ENCODE data around the gene FATE1.

The FATE1 gene

GRCh38 chrX:151704041-151704663, 11.7 kb upstream of the FATE1 start:
- DNase-seq: no peak

- DNase-seq: no peak
Measured at GRCh38 chrX:151708821-151709220, 7.0 kb upstream of the FATE1 start.

GRCh38 chrX:151710457-151710856, 5.4 kb upstream of the FATE1 start:
- DNase-seq: no peak

- DNase-seq: no peak
Measured at GRCh38 chrX:151711154-151711553, 4.7 kb upstream of the FATE1 start.

GRCh38 chrX:151711787-151712186, 4.0 kb upstream of the FATE1 start:
- no peak for DNase-seq

- no peak for DNase-seq
Measured at GRCh38 chrX:151712253-151712652, 3.6 kb upstream of the FATE1 start.

GRCh38 chrX:151713849-151714248, 2.0 kb upstream of the FATE1 start:
- no peak for DNase-seq

GRCh38 chrX:151714362-151714761, 1.5 kb upstream of the FATE1 start:
- DNase-seq: no peak

GRCh38 chrX:151722241-151722846, 6.5 kb downstream of the FATE1 start:
- DNase-seq: no peak

GRCh38 chrX:151723156-151723760, 7.4 kb downstream of the FATE1 start:
- no peak for DNase-seq

- DNase-seq: no peak
Measured at GRCh38 chrX:151724563-151725337, 8.9 kb downstream of the FATE1 start.

GRCh38 chrX:151725338-151725614, 9.4 kb downstream of the FATE1 start:
- DNase-seq: no peak

GRCh38 chrX:151726751-151727150, 10.9 kb downstream of the FATE1 start:
- no peak for DNase-seq

- no peak for DNase-seq
Measured at GRCh38 chrX:151727346-151727745, 11.5 kb downstream of the FATE1 start.

- no peak for DNase-seq
Measured at GRCh38 chrX:151729056-151729725, 13.4 kb downstream of the FATE1 start.

- no peak for DNase-seq
Measured at GRCh38 chrX:151734446-151734845, 18.6 kb downstream of the FATE1 start, which contains the start of gene CNGA2. Gene CNGA2, plus strand, starts transcription at chrX:151734746. Its CDS starts 3,738 bp downstream, at chrX:151738484.

GRCh38 chrX:151735219-151735618, 19.4 kb downstream of the FATE1 start:
- DNase-seq: no peak

GRCh38 chrX:151736685-151737084, 20.9 kb downstream of the FATE1 start:
- DNase-seq: no peak

- no peak for DNase-seq
Measured at GRCh38 chrX:151737494-151737893, 21.7 kb downstream of the FATE1 start.

- DNase-seq: no peak
Measured at GRCh38 chrX:151738751-151739150, 22.9 kb downstream of the FATE1 start.

GRCh38 chrX:151741606-151742005, 25.8 kb downstream of the FATE1 start:
- DNase-seq: no peak

GRCh38 chrX:151742311-151742710, 26.5 kb downstream of the FATE1 start:
- DNase-seq: no peak
